Stimulated activated naive CD8-positive, alpha-beta T cell treated with anti-CD3 and anti-CD28 coated beads, Interleukin-15, amount 100 ng/mL, for 72 hours (primary cell): ENCODE data around the gene ARFIP1.
"Not testable (repeated sequence)": the region's sequence is repeated elsewhere in the genome, so short reads cannot be mapped to it uniquely, and the experiment has no call there.

Experiments used
- ATAC-seq: fragments of 150-1000 bp; cut with Tn5 transposase; 2 replicates; pipeline ENCODE4 v1.10.0; 2021; ENCODE audit warnings: mild to moderate bottlenecking, moderate library complexity
- DNase-seq, 2 donors: peaks; one replicate each; pipeline ENCODE4 v3.0.0; 2021 to 2022
- H3K27ac Mint-ChIP-seq, 2 donors: one replicate each; pipeline ENCODE4 v1.8.0; 2022; ENCODE audit warnings: mild to moderate bottlenecking in 2 of 2, mixed read lengths in 2 of 2, moderate library complexity in 2 of 2
- H3K27me3 Mint-ChIP-seq: one replicate; pipeline ENCODE4 v1.8.0; 2022; ENCODE audit warnings: mixed read lengths
- H3K4me1 Mint-ChIP-seq: one replicate; pipeline ENCODE4 v1.8.0; 2022; ENCODE audit warnings: mild to moderate bottlenecking, mixed read lengths
- H3K4me3 Mint-ChIP-seq, 2 donors: one replicate each; pipeline ENCODE4 v1.8.0; 2022; ENCODE audit warnings: mild to moderate bottlenecking in 2 of 2, mixed read lengths in 2 of 2, moderate library complexity in 1 of 2
- H3K9me3 Mint-ChIP-seq, 2 donors: one replicate each; pipeline ENCODE4 v1.8.0; 2022; ENCODE audit warnings: mixed read lengths in 2 of 2

Gene ARFIP1

DNA sequence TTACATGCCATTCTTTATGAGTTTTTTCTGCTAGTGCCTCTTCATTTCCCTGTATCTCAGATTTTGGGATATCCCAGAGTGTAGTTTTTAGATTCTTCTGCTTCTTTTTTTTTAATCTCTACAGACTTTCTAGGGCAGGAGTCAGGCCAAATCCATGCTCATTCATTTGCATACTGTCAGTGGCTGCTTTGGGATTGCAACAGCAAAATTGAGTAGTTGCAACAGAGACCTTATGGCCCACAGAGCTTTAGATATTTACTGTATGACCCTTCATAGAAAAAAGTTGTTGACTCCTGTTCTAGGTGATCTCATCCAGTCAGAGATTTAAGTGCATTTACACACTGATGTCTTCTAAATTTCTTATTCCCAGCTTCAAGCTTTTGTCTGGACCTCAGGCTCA is 35.3 kb downstream of the ARFIP1 start:
- ATAC-seq, result no peak
- Mint-ChIP-seq H3K4me1 (peaks cover 9% of the 10 kb centered on the region), H3K27ac (no peak overlapping the region), H3K27me3 (no peaks in the 10 kb centered on the region), H3K4me3 (no peak overlapping the region), H3K9me3 (peaks cover 41 to 55% of the 10 kb centered on the region in 2 donors)
- no peak for DNase-seq

DNA sequence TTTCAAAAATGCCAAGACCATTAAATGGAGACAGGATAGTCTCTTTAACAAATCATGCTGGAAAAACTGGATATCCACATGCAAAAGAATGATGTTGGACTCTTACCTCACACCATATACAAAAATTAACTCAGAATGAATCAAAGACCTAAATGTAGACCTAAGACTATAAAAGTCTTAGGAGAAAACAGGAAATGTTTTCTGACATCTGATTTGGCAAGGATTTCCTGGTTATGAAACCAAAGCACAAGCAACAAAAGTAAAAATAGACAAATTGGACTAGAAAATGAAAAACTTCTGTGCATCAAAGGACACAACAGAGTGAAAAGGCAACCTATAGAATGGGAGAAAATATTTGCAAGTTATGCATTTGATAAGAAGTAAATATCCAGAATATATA is 37.6 kb downstream of the ARFIP1 start:
- H3K27ac Mint-ChIP-seq, result no peak overlapping the region
- H3K27me3 Mint-ChIP-seq, result no peaks in the 10 kb centered on the region
- peaks cover 36 to 50% of the 10 kb centered on the region in 2 donors for H3K9me3 Mint-ChIP-seq
- H3K4me3 Mint-ChIP-seq, result no peak overlapping the region
- DNase-seq, result no peak
- peaks cover 9% of the 10 kb centered on the region for H3K4me1 Mint-ChIP-seq
- ATAC-seq, result no peak

DNA sequence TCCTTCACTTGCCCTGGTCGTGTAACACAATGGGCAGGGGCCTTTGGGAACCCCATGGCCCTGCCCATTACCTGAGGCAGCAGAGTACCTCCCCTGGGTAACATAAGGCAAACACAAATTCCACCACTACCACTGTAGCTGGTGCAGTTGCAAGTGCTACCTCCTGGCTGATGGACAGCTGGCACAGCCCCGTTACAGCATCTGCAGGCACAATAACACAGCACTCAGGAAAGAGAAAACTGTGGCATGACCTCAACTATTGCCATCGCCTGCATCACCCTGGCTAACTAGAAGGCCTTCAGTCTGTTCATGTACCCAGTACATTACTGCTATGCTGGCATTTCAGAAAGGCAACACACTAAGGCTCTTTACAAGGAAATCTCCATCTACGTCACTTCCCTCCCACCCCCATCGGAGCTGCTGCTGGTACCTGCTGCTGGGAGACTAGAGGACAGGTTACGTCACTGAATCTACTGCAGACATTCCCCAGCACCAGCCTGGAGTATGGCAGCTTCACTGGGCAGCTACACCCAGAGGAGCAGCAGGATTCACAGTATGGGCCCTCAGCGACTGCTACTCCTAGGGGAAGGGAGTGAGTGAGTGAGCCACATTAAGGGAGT is 39.4 kb downstream of the ARFIP1 start:
- no peak overlapping the region for H3K4me3 Mint-ChIP-seq
- no peak for DNase-seq
- H3K9me3 Mint-ChIP-seq, result peaks cover 22 to 38% of the 10 kb centered on the region in 2 donors
- ATAC-seq, result no peak
- H3K27ac Mint-ChIP-seq, result no peak overlapping the region
- no peaks in the 10 kb centered on the region for H3K27me3 Mint-ChIP-seq
- H3K4me1 Mint-ChIP-seq, result peaks cover 9% of the 10 kb centered on the region

GRCh38 chr4:152820073-152820472 is 40.3 kb downstream of the ARFIP1 start:
- no peak for ATAC-seq
- DNase-seq, result no peak
- Mint-ChIP-seq H3K4me1 (peaks cover 9% of the 10 kb centered on the region), H3K9me3 (peaks cover 25 to 39% of the 10 kb centered on the region in 2 donors), H3K27ac (no peak overlapping the region), H3K27me3 (no peaks in the 10 kb centered on the region), H3K4me3 (no peak overlapping the region)

DNA sequence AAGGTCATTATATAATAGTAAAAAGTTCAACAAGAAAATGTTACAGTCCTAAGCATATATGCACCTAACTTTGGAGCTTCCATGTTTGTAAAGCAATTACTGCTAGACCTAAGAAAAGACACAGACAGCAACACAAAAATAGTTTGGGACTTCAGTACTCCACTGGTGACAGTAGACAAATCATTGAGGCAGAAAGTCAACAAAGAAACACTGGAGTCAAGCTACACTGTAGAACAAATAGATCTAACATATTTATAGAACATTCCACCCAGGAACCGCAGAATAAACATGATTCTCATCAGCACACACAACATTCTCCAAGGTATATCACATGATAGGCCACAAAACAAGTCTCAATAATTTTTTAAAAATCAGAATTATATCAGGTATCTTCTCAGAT is 42.6 kb downstream of the ARFIP1 start:
- Mint-ChIP-seq H3K9me3 (peaks cover 7 to 39% of the 10 kb centered on the region in 2 donors), H3K4me3 (no peak overlapping the region)
- ATAC-seq, result no peak

GRCh38 chr4:152824561-152824960 is 44.8 kb downstream of the ARFIP1 start:
- Mint-ChIP-seq H3K4me3 (no peak overlapping the region), H3K9me3 (peaks cover 6 to 39% of the 10 kb centered on the region in 2 donors), H3K27me3 (no peaks in the 10 kb centered on the region), H3K4me1 (no peaks in the 10 kb centered on the region), H3K27ac (no peak overlapping the region)
- ATAC-seq (no peak), DNase-seq (no peak)

More for the DNA sequence above, 42.6 kb downstream of the ARFIP1 start:
- Mint-ChIP-seq H3K27me3 (no peaks in the 10 kb centered on the region), H3K27ac (no peak overlapping the region), H3K4me1 (peaks cover 2% of the 10 kb centered on the region)
- DNase-seq, result no peak

DNA sequence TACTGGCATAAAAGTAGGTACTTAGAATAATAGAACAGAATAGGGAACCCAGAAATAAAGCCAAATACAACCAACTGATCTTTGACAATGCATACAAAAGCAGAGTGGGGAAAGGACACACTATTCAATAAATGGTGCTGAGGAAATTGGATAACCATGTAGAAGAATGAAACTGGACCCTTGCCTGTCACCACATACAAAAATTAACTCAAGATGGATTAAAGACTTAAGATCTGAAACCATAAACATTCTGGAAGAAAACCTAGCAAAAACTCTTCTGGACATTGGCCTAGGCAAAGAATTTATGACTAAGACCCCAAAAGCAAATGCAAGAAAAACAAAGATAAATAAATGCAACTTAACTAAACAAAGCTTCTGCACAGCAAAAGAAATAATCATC is 45.6 kb downstream of the ARFIP1 start:
- H3K4me3 Mint-ChIP-seq, result no peak overlapping the region
- H3K27ac Mint-ChIP-seq, result no peak overlapping the region
- no peak for DNase-seq
- H3K4me1 Mint-ChIP-seq, result no peaks in the 10 kb centered on the region
- H3K27me3 Mint-ChIP-seq, result no peaks in the 10 kb centered on the region
- peaks cover 6 to 33% of the 10 kb centered on the region in 2 donors for H3K9me3 Mint-ChIP-seq
- ATAC-seq, result no peak

GRCh38 chr4:152828122-152828521 is 48.4 kb downstream of the ARFIP1 start:
- DNase-seq (no peak), ATAC-seq (no peak)
- Mint-ChIP-seq H3K4me3 (no peak overlapping the region), H3K4me1 (no peaks in the 10 kb centered on the region), H3K9me3 (peaks cover 14 to 25% of the 10 kb centered on the region in 2 donors), H3K27me3 (no peaks in the 10 kb centered on the region), H3K27ac (no peak overlapping the region)

- peaks cover 11 to 22% of the 10 kb centered on the region in 2 donors for H3K9me3 Mint-ChIP-seq
- H3K27me3 Mint-ChIP-seq, result no peaks in the 10 kb centered on the region
- no peak overlapping the region for H3K27ac Mint-ChIP-seq
- no peak for DNase-seq
- H3K4me1 Mint-ChIP-seq, result no peaks in the 10 kb centered on the region
- H3K4me3 Mint-ChIP-seq, result no peak overlapping the region
- ATAC-seq, result no peak
Observed at GRCh38 chr4:152831416-152831815, 51.7 kb downstream of the ARFIP1 start.

DNA sequence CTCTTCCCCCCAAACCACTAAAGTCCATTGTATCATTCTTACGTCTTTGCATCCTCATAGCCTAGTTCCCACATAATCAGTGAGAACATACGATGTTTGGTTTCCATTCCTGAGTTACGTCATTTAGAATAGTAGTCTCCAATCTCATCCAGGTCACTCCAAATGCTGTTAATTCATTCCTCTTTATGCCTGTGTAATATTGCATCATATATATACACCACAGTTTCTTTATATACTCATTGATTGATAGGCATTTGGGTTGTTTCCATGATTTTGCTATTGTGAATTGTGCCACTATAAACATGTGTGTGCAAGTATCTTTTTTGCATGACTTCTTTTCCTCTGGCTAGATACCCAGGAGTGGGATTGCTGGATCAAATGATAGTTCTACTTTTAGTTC is 57.2 kb downstream of the ARFIP1 start:
- ATAC-seq, result no peak
- Mint-ChIP-seq H3K27ac (no peak overlapping the region), H3K4me1 (peaks cover 32% of the 10 kb centered on the region), H3K4me3 (no peak overlapping the region), H3K27me3 (no peaks in the 10 kb centered on the region), H3K9me3 (peaks cover 11 to 26% of the 10 kb centered on the region in 2 donors)
- no peak for DNase-seq

- Mint-ChIP-seq H3K27ac (peak overlapping the region; percentile 47 to 52), H3K4me3 (peak overlapping the region; percentile 51 to 59), H3K9me3 (peaks cover 5 to 21% of the 10 kb centered on the region in 2 donors), H3K4me1 (peaks cover 32% of the 10 kb centered on the region)
- not testable (repeated sequence) for H3K27me3 Mint-ChIP-seq, DNase-seq
- peak; percentile 68 for ATAC-seq
Observed at GRCh38 chr4:152839729-152840128, 60.0 kb downstream of the ARFIP1 start.

GRCh38 chr4:152843481-152844090 is 63.8 kb downstream of the ARFIP1 start:
- peaks cover 5 to 19% of the 10 kb centered on the region in 2 donors for H3K9me3 Mint-ChIP-seq
- ATAC-seq (no peak), DNase-seq (no peak)
- H3K4me3 Mint-ChIP-seq, result no peak overlapping the region
- no peak overlapping the region for H3K27ac Mint-ChIP-seq
- peaks cover 25% of the 10 kb centered on the region for H3K4me1 Mint-ChIP-seq
- no peaks in the 10 kb centered on the region for H3K27me3 Mint-ChIP-seq

GRCh38 chr4:152847376-152847775 is 67.6 kb downstream of the ARFIP1 start:
- DNase-seq, result no peak
- H3K4me3 Mint-ChIP-seq, result no peak overlapping the region
- ATAC-seq, result no peak
- H3K27me3 Mint-ChIP-seq, result no peaks in the 10 kb centered on the region
- H3K27ac Mint-ChIP-seq, result no peak overlapping the region
- H3K9me3 Mint-ChIP-seq, result peaks cover 5 to 7% of the 10 kb centered on the region in 2 donors
- peaks cover 22% of the 10 kb centered on the region for H3K4me1 Mint-ChIP-seq

DNA sequence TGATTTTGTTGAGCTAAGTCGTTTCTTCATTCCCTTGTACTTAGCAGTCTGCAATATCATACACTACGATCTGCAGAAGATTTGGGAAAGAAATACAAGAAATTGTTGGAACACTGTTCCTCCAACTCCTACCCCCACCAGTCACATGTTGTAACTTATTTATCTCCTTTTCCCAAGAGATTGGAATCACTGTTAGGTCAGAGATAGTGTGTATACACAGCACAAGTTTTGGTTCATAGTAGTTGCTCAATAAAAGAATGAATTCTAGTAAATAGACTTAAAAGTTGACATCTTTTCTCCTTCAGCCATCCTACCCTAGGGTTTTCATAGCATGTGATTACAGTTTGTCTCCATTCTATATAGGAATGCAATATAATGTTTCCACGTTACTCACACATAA is 68.8 kb downstream of the ARFIP1 start:
- H3K27me3 Mint-ChIP-seq, result no peaks in the 10 kb centered on the region
- H3K27ac Mint-ChIP-seq, result no peak overlapping the region
- peaks cover 22% of the 10 kb centered on the region for H3K4me1 Mint-ChIP-seq
- ATAC-seq (no peak), DNase-seq (no peak)
- peaks cover 9% of the 10 kb centered on the region in 2 donors for H3K9me3 Mint-ChIP-seq
- no peak overlapping the region for H3K4me3 Mint-ChIP-seq

GRCh38 chr4:152849350-152849749 is 69.6 kb downstream of the ARFIP1 start:
- DNase-seq, result no peak
- Mint-ChIP-seq H3K27me3 (no peaks in the 10 kb centered on the region), H3K4me3 (no peak overlapping the region), H3K27ac (no peak overlapping the region), H3K9me3 (peaks cover 14 to 16% of the 10 kb centered on the region in 2 donors), H3K4me1 (peaks cover 22% of the 10 kb centered on the region)
- no peak for ATAC-seq

DNA sequence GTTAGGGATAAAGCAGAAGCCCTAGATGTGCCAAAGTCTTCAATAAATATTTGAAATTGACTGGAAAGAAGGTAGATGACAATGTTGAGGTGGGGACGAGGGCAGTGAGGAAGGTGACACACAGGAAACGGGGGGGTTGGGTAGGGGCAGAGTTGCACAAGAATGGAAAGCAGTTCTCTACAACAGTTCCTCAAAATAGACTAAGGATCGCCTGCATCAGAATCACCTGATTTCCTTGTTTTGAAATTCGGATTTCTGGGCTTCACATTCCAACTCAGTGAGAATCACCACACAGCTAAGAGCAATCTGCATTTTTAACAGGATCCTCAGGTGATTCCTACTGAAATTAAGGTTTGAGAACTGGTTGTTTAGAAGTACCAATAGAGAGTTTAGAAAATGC is 70.6 kb downstream of the ARFIP1 start:
- Mint-ChIP-seq H3K27ac (peak overlapping the region in 1 of 2 donors; percentile 80), H3K9me3 (peaks cover 16 to 23% of the 10 kb centered on the region in 2 donors), H3K4me1 (peaks cover 22% of the 10 kb centered on the region), H3K27me3 (no peaks in the 10 kb centered on the region), H3K4me3 (peak overlapping the region; percentile 27 to 41)
- DNase-seq (no peak), ATAC-seq (peak; percentile 83)
